Suppressor macrophage treated with lipopolysaccharide for 4 hours (primary cell): ENCODE results near the gene C1QC.
"Not testable (repeated sequence)": the region's sequence is repeated elsewhere in the genome, so short reads cannot be mapped to it uniquely, and the experiment has no call there.

ENCODE experiments used
- DNase-seq: peaks from one replicate; pipeline ENCODE4 v3.0.0-alpha.2; 2020

The C1QC gene

DNA sequence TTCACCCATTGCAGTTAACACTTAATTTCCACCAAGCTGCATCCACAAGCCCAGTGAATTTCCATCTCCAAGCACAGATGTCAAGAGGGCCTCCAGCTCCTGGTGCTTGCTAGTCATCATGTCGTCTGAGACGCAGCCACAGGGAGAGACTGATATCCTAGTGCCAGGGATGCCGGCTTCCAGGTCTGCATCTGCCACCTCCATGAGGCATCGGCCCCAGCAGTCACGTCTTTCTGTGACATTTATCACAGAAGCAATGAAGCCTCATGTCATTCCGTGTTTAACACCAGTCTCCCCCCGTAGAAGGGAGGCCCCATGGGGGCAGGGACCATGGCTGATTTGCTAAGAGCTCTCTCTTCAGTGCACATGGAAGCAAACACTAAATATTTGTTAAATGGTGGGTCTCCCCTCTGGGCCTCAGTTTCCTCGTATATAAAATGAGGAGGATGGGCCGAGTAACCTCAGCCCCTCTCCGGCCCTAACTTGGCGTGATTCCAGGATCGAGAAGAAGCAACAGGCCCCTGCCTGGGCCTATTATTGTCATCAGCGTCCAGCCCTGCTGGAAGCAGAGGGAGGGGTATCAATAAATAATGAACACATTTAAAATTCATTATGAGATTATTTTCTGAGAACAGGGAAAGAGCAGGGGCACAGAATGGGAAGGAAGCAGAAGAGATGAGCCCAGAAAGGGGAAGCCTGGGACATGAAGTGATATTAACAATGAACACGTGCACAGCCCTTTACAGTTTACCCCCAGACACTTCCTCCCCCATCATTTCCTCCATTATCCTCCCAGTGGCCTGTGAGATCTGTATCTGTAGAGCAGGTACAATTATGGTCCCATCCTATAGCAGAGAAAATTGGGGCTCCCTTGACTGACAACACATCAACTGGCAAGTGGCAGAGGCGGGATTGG lies 8.8 kb downstream of the C1QC start:
- DNase-seq, result peak; percentile 56

DNA sequence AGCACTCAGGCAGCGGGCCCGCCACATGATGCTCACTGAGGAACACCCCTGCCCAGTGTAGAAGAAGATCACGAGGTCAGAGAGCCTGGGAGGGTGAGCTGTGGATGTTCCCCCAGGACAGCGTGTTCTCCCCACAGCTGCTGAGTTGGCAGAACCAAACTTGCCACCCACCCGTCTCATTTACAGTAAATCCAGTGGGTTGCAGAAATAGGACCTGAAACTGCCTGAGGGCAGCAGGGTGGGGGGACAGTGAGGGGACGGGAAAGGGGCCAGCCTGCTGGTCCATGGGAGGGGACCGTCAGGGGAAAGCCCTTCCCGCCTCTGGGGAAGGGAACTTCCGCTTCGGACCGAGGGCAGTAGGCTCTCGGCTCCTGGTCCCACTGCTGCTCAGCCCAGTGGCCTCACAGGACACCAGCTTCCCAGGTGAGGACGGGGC lies 9.5 kb downstream of the C1QC start, which contains the start of gene C1QB:
C1QB (plus strand) TSS at position 356 of the 436 bp plus-strand sequence. CDS start 6,227 bp downstream, outside the sequence.
- DNase-seq, result peak; percentile 65

DNA sequence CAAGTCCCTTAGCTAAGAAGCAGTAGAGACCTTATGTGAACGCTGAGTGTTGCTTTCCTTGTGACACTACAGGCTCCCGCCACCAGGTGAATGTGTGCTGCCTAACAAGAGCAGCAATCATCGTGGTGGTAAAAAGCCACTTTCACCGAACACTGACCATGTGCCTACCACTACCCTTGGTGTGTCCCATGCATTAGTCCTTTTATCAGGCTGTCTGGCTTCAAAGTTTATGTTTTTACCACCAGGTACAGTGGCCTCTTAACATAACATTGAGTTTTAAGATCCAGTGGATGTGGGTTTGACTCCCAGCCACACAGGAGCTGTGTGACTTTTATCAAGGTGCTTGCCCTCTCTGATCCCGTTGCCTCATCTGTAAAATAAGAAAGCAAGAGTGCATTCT lies 11.3 kb downstream of the C1QC start:
- no peak for DNase-seq

DNA sequence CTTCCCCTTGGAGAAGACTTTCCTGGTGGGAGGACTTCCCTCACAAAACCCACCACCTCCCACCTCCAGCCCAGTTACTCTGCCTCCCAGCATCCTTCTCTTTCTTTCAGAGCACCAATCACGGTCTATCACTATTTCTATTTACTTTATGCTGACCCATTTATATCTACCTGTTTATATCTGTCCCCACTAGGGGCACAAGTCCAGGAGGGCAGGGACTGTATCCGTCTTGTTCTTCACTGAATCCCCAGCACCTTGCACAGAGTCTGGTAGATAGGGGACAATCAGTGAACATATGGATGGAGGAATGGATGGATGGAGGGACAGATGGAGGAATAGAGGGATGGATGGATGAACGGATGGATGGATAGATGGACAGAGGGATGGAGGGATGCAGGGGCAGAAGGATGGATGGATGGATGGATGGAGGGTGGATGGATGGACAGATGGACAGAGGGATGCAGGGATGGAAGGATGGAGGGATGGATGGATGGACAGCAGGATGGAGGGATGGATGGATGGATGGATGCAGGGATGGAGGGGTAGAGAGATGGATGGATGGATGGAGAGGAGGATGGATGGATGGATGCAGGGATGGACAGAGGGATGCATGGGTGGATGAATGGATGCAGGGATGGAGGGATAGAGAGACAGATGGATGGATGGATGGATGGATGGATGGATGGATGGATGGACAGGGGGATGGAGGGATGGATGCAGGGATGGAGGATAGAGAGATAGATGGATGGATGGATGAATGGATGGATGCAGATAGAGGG lies 15.1 kb downstream of the C1QC start:
- DNase-seq, result no peak

DNA sequence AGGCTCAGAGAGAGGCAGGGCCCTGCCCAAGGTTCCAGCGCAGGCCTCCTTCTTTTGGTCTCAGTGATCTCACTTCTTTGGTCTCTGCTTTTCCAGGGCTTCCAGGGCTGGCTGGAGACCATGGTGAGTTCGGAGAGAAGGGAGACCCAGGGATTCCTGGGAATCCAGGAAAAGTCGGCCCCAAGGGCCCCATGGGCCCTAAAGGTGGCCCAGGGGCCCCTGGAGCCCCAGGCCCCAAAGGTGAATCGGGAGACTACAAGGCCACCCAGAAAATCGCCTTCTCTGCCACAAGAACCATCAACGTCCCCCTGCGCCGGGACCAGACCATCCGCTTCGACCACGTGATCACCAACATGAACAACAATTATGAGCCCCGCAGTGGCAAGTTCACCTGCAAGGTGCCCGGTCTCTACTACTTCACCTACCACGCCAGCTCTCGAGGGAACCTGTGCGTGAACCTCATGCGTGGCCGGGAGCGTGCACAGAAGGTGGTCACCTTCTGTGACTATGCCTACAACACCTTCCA lies 17.3 kb downstream of the C1QC start:
- no peak for DNase-seq

DNA sequence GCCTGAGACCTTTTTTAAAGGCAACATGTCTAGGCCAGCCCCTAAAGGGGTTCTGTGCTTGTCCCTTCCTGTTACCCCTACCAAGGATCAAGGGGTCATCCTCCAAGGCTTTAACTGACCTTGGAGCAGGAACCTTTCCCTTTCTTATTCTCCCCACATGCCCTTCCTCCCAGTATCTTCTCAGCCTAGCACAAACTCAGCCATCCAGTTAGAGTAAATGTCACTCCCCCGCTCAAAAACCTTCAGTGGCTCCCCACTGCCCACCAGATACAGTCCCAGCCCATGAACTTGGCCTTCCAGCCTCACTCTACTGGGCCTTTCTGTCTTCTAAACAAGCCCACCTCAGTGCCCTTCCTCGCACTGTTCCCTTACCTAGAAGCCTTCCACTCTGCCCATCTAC lies 18.4 kb downstream of the C1QC start:
- no peak for DNase-seq

DNA sequence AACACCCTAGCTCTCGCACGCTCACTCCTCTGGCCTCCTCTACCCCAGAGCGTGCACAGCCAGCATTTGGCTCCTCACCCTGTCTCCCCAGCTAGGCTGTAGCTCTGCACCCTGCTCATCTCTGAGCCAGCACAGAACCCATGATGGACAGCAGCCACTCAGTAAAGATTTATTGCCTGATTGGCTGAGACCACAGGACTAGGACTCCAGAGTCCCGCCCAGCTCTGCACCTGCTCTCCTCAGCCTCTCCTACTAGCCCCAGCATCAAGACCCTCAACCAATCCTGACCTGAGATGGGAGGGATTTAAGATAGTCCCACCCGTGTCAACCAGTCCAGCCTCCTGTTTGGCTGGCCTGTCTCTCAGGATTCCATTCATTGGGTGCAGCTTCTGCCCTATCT lies 18.9 kb downstream of the C1QC start:
- no peak for DNase-seq

DNA sequence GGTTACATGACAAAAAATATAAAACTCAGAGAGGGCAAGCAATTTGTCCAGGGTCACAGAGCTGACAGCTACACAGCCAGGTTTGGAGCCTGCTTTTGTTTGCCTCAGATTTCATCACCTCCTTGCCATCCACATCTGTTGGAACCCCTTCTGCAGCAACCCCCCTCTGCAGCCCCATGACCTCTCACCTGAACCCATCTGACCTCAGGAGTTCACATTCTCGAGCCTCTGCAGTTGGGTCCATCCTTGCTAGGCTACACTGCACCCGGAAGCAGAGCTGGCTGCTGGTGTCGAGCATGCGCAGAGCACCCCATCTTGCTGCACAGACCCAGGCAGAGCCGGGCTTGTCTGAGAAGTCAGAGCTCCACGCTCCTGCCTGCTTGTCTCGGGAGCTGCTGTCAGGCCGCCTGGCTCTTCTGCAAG lies 19.6 kb downstream of the C1QC start:
- DNase-seq, result no peak

DNA sequence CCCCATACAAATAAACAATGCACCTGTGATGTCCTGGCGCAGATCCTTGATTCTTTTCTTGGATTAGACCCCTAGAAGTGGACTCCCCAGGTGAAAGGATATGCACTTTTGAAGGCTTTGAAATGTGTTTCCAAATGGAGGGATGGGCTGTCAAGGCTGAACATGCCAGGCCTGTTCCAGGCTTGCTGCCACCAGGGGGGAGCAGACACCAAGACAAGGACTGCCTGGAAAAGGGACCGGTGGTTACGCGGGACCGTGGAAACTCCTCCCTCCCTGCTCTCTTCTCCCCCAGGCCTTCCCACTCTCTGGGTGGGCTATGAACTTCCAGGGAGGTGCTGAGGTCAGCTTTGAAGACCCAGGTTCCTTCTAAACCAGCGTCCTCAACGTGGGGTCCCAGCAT lies 22.3 kb downstream of the C1QC start:
- DNase-seq, result no peak

DNA sequence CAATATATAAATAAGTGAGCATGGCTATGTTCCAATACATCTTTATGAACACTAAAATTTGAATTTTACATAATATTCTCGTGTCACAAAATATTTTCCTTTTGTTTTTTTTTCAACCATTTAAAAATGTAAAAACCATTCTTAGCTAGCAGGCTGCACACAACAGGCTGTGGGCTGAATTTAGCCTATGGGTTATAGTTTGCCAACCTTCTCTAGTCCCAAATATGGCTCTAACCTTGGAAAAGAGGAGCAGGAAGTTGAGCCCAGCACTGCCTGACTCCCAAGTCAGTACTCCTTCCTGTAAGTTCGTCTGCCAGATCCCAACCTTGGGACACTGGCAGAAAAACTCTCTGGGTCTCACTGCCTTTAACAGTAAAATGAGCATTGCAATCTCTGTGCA lies 23.0 kb downstream of the C1QC start:
- no peak for DNase-seq

DNA sequence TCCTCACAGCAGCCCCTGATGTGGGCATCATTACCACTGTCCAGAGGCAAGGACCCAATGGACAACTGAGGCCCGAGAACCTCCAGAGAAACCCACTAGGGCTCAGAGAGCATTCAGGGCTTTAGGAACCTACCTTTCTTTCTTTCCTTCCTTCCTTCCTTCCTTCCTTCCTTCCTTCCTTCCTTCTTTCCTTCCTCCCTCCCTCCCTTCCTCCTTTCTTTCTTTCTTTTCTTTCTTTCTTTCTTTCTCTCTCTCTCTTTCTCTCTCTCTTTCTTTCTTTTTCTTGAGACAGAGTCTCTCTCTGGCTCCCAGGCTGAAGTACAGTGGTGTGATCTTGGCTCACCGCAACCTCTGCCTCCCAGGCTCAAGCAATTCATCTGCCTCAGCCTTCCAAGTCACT lies 25.4 kb downstream of the C1QC start:
- not testable (repeated sequence) for DNase-seq

DNA sequence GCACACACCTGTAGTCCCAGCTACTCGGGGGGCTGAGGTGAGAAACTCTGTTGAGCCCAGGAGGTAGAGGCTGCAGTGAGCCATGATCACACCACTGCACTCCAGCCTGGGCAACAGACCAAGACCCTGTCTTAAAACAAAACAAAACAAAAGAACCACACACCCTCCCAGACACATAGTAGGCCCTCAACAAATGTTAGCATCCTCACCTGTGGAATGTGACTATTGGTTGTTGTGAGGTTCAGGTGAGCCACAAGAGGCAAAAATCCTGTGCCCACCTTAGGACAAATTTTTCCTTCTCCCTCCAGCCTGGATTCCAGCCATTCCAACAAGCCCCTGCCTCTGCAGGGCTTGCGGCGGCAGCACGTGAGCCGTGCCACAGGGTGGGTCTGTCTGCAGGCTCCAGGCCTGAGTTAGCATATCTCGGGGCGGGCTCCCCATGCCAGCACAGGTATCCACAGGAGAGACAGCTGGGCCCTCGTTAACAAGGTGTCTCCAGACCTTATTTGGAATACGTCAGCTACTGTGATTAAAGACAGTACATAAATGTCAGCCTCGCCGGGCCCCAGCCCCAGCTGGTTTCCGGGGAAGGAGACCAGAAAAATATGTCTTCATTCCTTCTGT lies 27.0 kb downstream of the C1QC start:
- no peak for DNase-seq

DNA sequence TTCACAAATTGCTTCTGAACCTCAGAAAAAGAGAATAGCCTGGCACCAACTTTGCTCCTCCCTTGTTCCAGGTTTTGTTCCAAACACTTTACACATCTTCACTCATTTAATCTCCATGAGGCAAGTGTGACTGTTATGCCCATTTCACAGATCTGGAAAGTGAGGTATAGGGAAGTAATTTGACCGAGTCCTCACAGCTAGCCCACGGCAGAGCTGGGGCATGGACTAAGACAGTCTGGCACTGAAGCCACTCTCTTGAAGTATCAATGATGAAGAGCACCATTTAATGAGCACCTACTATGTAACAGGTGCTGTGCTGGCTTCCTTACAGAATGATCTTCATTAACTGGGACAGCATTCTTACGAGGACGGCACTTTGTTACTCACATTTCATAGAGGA lies 28.6 kb downstream of the C1QC start:
- no peak for DNase-seq

DNA sequence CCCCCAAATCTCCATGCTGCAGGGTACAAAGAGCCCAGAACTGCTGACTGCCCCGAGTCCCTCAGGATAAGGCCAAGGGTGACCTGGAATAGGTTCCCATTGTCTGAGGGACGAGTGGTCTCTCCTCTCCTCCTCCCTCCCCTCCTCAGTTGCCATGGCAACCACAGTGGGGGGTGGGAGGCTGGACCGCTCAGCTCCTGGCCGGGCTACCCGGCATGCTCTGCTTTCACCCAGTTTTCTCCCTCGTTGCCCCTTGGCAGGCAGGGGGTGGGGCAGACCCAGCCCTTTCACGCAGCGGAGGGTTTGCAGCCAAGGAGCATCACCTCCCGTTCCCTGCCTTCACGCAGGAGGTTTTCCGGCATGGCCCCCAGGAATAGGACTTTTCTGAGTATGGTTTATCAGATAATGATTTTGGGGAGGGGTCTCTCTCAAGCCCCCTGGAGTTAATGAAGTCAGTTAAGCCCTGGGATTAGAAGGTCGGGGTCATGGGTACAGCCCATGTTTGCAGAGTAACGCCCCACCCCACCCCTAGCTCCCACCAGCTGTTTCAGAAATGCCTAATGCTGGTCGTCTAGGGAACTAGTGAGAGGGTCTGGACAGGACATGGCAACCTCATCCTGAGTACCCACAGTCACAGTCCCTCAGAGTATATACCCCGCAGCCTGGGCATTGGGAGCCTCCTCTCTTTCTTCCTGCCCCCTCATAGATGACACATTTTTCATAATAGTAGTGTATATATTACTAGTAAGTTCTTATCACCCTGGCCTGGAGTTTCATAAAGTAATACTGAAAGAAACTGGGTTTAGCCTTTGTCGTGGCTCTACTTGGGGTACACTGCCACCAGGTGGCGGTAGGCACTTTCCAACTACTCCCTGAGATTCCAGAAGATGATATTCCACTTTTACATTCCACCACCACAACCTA lies 30.3 kb downstream of the C1QC start:
- DNase-seq, result peak; percentile 70

DNA sequence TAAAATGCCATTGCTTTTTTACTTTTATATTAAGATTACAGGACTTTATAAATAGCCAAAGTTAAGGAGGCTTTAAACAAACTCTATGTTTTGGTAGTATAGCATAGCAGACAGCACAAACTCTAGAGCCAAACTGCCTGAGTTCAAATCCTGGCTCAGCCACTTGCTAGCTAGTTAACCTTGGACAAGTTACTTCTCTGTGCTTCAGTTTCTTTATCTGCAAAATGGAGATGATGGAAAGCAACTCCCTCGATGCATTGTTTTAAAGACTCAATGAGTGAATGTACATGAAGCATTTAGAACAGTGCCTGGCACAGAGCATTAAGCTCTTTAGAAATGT lies 30.9 kb downstream of the C1QC start:
- no peak for DNase-seq

DNA sequence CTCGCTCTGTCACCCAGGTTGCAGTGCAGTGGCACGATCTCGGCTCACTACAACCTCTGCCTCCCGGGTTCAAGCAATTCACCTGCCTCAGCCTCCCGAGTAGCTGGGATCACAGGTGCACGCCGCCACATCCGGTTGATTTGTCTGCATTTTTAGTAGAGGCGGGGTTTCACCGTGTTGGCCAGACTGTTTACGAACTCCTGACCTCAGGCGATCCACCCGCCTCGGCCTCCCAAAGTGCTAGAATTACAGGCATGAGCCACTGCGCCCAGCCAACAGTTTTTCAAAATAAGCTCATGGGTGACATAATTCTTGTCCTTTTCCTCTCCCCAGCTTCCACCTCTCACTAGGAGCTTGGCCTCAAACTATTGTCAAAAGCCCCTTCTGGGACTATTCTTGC lies 32.7 kb downstream of the C1QC start:
- not testable (repeated sequence) for DNase-seq

DNA sequence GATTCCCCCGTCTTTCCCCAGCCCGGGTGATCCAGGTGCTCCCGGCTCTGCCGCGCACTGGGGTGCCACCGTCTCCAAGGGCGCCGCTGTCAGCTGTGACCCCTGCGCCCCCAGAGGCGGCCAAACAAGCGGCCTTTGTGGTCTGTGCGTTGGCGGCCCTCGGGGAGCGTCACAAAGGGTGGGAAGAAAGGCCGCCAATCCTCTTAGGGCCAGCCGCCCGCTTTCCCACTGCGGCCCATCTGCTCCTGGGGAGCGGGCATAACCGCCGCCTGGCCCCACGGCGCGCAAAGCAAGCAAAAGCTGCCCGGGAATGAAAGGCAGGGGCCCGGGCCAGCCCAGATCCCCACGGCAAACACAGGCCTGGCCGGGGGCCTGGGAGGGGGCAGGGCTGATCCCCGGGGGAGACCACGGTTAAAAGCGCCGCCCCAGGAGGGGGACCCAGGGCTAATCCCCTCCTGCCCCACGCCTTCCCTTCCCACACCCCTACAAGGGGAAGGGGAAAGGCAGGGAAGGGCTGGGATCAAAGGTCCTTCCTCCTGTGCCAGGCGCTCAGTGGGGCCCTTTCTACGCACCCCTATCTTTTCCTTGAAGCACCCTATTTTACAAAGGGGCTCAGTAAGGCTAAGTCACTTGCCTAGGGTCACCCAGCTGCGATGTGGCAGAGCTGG lies 33.6 kb downstream of the C1QC start:
- no peak for DNase-seq

DNA sequence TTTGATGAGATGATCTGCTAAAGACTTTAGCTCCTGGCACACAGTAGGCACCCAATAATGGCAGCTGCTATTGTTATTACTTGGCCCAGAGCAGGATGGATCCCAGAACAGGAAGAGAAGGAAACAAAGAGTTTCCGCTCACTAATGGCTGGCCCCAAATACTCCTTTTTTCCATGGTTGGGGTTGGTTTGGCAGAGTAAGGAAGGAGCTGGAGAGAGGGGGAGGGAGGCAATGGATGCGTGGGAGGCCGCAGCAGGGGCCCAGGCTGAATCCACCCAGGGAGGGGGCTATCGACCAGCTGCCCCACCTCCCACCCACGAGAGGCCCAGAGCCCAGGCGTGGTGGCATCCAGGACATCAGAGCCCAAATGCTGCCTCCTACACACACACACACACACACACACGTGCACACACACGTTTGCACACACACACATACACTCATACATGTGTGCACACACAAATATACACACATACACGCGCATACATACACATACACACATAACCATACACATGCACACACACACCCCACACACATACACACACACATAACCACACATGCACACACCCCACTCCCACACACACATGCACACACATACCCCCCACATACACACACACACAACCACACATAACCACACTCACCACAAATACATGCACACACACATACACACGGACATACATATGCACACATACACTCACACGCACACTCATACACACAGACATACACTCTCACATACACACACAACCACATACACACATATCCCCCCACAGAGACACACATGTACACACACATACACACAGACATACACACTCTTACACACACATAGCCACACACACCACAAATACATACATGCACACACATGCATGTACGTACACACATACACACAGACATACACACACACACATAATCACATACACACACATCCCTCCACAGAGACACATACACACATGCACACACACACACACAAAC lies 34.8 kb downstream of the C1QC start:
- no peak for DNase-seq

DNA sequence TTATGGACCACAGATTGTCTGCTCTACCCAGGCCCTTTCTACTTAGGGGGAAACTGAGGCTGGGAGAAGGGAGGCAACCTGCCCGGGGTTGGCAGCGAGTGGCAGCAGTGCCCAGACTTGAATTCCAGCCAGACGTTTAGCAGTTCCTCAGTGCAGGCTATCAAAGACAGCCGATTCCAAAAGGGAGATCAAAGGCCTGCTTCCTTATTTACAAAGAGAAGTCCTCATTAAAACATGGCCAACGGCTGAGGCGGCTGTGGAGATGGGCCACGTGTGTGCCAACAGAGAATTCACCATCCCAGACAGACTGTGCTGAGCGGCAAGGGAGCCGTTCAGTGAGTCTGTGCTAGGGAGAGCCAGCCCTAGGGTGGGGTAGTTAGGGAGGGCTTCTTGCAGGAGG lies 37.3 kb downstream of the C1QC start:
- no peak for DNase-seq

DNA sequence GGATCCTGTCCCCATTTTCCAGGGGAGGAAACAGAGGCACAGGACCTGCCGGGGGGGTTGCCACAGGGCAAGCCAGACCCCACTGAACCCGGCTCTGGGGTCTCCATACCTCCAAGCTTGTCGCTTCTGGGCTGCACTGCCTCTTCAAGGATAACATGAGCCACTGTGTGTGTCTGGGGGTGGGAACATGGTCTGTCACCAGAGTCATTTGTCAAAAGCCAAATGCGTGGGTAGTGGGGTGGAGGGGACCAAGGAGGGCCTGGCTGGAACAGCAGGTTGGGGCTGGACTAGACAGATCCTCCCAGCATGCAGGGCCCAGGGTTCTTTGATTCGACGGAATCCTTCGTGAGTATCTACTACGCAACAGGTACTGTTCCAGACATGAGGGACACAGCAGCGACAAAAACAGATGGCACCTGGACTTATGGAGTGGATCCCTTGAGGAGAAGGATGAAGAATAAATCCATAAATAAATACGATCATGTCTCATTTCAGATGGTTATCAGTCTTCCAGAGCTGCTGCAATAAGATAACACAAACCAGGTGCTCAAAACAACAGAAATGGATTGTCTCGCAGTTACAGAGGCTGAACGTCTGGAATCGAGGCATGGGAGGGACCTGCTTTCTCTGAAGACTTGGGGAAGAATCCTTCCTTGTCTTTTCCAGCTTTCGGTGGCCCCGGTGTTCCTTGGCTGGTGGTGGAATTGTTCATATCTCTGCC lies 38.3 kb downstream of the C1QC start:
- DNase-seq, result no peak
